ENCODE data around the gene IL20.

- TF ChIP-seq REST (IDR thresholded peaks at IDR 0.05; ENCODE audit: low read depth), result no peak
- no peak for TF ChIP-seq RAD21 (IDR thresholded peaks at IDR 0.05; ENCODE audit: low read depth)
Measured at GRCh38 chr1:206893380-206893779, 28.0 kb downstream of the IL20 start.
